NB4 (cell line): Measurements from ENCODE around the gene CCND1.

Experiments used
- CTCF ChIP-seq: IDR thresholded peaks from one replicate; pipeline ENCODE4 v1.5.1; 2012; ENCODE audit warnings: low read depth, low read length
- MAX ChIP-seq: IDR thresholded peaks from 2 replicates; pipeline ENCODE4 v1.6.1; 2011; ENCODE audit warnings: low read depth, low read length
- MYC ChIP-seq: IDR thresholded peaks from 2 replicates; pipeline ENCODE4 v1.6.1; 2011; ENCODE audit warnings: low read depth, low read length
- POLR2A ChIP-seq: IDR thresholded peaks from 2 replicates; pipeline ENCODE4 v1.6.1; 2011; ENCODE audit warnings: mild to moderate bottlenecking; ENCODE audit not compliant: insufficient read length; ENCODE audit errors: extremely low read depth

GRCh38 chr11:69634069-69634468 lies 6.9 kb upstream of the CCND1 start:
- TF ChIP-seq CTCF (no peak), POLR2A (no peak), MAX (no peak), MYC (no peak)
